Activated T-cell treated with anti-CD3 and anti-CD28 coated beads for 48 hours (primary cell): ENCODE results near the gene SLC10A3.
A peak's percentile ranks its signal among the peaks of the same experiment; 100 is the strongest.

ENCODE experiments used
- DNase-seq: peaks from one replicate; pipeline ENCODE4 v3.0.0-alpha.2; 2020; ENCODE audit warnings: low read depth

SLC10A3 gene

GRCh38 chrX:154490414-154491083 lies at the start of gene SLC10A3:
Gene SLC10A3, minus strand, starts transcription at chrX:154490629. Its CDS starts 1,689 bp downstream, at chrX:154488940.
- DNase-seq = peak; percentile 89

- DNase-seq = no peak
These were observed 48.6 kb upstream of the SLC10A3 start for GRCh38 chrX:154539077-154539476.

GRCh38 chrX:154535892-154536291 lies 45.5 kb upstream of the SLC10A3 start:
- DNase-seq = no peak

GRCh38 chrX:154534526-154535322 lies 44.3 kb upstream of the SLC10A3 start:
- peak; percentile 83 for DNase-seq

- DNase-seq = no peak
These were observed 42.3 kb upstream of the SLC10A3 start for GRCh38 chrX:154532690-154533089.

- no peak for DNase-seq
These were observed 41.2 kb upstream of the SLC10A3 start for GRCh38 chrX:154531626-154532025.

- no peak for DNase-seq
These were observed 39.9 kb upstream of the SLC10A3 start for GRCh38 chrX:154530286-154530685.

- no peak for DNase-seq
These were observed 38.8 kb upstream of the SLC10A3 start for GRCh38 chrX:154529206-154529612.

- peak; percentile 47 for DNase-seq
These were observed 36.7 kb upstream of the SLC10A3 start for GRCh38 chrX:154526901-154527675.

- DNase-seq = no peak
These were observed 35.4 kb upstream of the SLC10A3 start for GRCh38 chrX:154525606-154526490.

GRCh38 chrX:154519389-154519788 lies 29.0 kb upstream of the SLC10A3 start:
- no peak for DNase-seq

GRCh38 chrX:154517101-154517781 lies 26.8 kb upstream of the SLC10A3 start:
- DNase-seq = no peak

- DNase-seq = no peak
These were observed 26.2 kb upstream of the SLC10A3 start for GRCh38 chrX:154516656-154517100.

GRCh38 chrX:154515966-154516655 lies 25.7 kb upstream of the SLC10A3 start, which contains the start of gene FAM3A:
Gene FAM3A, minus strand, starts transcription at chrX:154516232. Its CDS starts 460 bp downstream, at chrX:154515772.
- peak; percentile 94 for DNase-seq

GRCh38 chrX:154515090-154515965 lies 24.9 kb upstream of the SLC10A3 start:
- no peak for DNase-seq

GRCh38 chrX:154513716-154514115 lies 23.3 kb upstream of the SLC10A3 start:
- DNase-seq = no peak

GRCh38 chrX:154512879-154513553 lies 22.6 kb upstream of the SLC10A3 start:
- no peak for DNase-seq

GRCh38 chrX:154511761-154512160 lies 21.3 kb upstream of the SLC10A3 start:
- no peak for DNase-seq

GRCh38 chrX:154509455-154509854 lies 19.0 kb upstream of the SLC10A3 start:
- DNase-seq = no peak
